ENCODE data around the gene LRCH2. TPM values are rescaled to one million over a fixed set of nuclear protein-coding genes. Genes with fewer than 3 reads are reported as not detected.

Gene LRCH2, protein sequence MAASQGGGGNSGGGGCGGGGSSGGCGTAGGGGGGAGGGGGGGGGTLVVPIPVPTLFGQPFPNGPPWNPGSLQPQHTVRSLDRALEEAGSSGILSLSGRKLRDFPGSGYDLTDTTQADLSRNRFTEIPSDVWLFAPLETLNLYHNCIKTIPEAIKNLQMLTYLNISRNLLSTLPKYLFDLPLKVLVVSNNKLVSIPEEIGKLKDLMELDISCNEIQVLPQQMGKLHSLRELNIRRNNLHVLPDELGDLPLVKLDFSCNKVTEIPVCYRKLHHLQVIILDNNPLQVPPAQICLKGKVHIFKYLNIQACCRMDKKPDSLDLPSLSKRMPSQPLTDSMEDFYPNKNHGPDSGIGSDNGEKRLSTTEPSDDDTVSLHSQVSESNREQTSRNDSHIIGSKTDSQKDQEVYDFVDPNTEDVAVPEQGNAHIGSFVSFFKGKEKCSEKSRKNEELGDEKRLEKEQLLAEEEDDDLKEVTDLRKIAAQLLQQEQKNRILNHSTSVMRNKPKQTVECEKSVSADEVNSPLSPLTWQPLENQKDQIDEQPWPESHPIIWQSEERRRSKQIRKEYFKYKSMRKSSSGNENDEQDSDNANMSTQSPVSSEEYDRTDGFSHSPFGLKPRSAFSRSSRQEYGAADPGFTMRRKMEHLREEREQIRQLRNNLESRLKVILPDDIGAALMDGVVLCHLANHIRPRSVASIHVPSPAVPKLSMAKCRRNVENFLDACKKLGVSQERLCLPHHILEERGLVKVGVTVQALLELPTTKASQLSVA
- 10.5 to 11.6 TPM (median 11.1 TPM) in 3 replicates for total RNA-seq
- long read RNA-seq, full-length matches to known transcripts: 9 of 15 reads
- long read RNA-seq, partial matches to known transcripts: 1 of 15 reads
- long read RNA-seq, other reads (novel, unspliced or antisense): 5 of 15 reads

DNA sequence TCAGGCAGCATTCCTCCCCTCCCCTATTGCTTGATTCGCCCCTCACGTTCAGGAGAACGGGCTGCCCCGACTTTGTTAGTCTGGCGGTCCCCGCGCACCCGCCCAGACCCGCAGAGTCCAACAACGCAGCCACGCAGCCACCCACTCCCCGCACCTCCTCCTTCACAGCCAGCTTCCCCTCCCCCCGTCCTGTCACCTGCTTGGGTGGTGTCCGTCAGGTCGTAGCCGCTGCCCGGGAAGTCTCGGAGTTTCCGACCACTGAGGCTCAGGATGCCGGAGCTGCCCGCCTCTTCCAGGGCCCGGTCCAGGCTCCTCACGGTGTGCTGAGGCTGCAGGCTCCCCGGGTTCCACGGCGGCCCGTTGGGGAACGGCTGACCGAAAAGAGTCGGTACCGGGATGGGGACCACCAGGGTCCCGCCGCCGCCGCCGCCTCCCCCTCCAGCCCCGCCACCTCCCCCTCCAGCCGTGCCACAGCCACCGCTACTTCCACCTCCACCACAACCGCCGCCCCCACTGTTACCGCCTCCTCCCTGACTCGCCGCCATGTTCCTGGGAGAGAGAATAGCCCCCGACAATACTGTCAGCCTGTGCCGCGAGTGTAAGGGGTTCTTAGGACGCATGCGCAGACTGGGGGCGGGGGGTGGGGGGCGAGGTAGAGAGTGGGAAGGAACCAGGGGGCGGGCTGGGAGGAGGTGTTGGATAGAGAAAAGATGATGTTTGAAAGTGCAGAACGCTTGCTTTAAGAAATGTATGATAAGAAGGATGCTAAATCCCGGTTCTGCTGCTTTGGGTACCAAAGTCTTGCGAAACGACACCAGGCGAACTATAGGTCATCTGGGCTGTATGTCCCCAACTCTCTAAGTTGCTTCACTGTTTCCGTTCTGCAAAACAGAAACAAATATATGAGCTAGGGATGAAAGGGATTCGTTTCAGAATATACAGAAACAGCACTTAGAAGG, at the start of gene LRCH2:
Gene LRCH2, minus strand, starts transcription at position 600 of the 959 bp plus-strand sequence. Its CDS starts 55 bp downstream, at position 545.
- peak within 1 kb of the TSS; percentile 93 for H3K27ac Mint-ChIP-seq (ENCODE audit: unreplicated experiment)
- H3K36me3 Mint-ChIP-seq (ENCODE audit: low read depth): no peaks in the 10 kb centered on the region
- H3K9me3 Mint-ChIP-seq (ENCODE audit: low read depth): no peaks in the 10 kb centered on the region
- TF ChIP-seq, protein P1, sequence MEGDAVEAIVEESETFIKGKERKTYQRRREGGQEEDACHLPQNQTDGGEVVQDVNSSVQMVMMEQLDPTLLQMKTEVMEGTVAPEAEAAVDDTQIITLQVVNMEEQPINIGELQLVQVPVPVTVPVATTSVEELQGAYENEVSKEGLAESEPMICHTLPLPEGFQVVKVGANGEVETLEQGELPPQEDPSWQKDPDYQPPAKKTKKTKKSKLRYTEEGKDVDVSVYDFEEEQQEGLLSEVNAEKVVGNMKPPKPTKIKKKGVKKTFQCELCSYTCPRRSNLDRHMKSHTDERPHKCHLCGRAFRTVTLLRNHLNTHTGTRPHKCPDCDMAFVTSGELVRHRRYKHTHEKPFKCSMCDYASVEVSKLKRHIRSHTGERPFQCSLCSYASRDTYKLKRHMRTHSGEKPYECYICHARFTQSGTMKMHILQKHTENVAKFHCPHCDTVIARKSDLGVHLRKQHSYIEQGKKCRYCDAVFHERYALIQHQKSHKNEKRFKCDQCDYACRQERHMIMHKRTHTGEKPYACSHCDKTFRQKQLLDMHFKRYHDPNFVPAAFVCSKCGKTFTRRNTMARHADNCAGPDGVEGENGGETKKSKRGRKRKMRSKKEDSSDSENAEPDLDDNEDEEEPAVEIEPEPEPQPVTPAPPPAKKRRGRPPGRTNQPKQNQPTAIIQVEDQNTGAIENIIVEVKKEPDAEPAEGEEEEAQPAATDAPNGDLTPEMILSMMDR (IDR thresholded peaks at IDR 0.05): no peak
- H3K4me3 Mint-ChIP-seq (ENCODE audit: unreplicated experiment): peak within 1 kb of the TSS; percentile 99
- DNase-seq (ENCODE audit: low spot score): peak; percentile 89
- peaks cover 4% of the 10 kb centered on the region for H3K27me3 Mint-ChIP-seq (ENCODE audit: low read depth)
- H3K4me1 Mint-ChIP-seq (ENCODE audit: low read depth): peaks cover 25% of the 10 kb centered on the region

DNA sequence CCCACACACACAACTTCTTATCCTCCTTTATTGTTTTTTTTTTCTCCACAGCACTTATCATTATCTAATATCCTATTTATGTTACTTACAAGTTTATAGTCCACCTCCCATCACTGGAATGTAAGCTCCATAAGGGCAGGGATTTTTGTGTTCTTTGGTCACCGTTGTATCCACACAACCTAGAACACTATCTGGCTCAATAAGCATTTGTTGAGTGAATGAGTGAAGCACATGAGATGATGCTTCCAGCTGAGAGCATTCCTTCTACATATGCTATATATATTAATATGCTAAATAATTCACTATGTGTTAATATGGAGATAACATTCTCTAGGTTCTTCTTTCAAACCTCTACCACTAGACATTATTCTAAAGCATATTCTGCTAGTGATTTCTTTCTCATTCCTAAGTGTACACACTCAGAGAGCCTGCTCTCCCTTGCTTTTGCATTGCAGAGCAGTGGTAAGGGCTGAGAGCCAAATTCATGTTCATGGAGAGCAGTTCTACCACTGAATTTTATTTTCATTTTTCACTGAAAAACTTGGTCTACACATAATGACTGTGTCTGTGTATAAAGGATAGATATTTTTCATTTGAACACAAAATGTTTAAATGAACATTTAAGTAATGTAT, 35.3 kb upstream of the LRCH2 start:
- no peaks in the 10 kb centered on the region for H3K36me3 Mint-ChIP-seq (ENCODE audit: low read depth)
- H3K27me3 Mint-ChIP-seq (ENCODE audit: low read depth): peaks cover 15% of the 10 kb centered on the region
- no peak overlapping the region for H3K27ac Mint-ChIP-seq (ENCODE audit: unreplicated experiment)
- H3K9me3 Mint-ChIP-seq (ENCODE audit: low read depth): no peaks in the 10 kb centered on the region
- no peaks in the 10 kb centered on the region for H3K4me1 Mint-ChIP-seq (ENCODE audit: low read depth)
- DNase-seq (ENCODE audit: low spot score): no peak
- TF ChIP-seq, protein P1 (IDR thresholded peaks at IDR 0.05): no peak
- no peak overlapping the region for H3K4me3 Mint-ChIP-seq (ENCODE audit: unreplicated experiment)

DNA sequence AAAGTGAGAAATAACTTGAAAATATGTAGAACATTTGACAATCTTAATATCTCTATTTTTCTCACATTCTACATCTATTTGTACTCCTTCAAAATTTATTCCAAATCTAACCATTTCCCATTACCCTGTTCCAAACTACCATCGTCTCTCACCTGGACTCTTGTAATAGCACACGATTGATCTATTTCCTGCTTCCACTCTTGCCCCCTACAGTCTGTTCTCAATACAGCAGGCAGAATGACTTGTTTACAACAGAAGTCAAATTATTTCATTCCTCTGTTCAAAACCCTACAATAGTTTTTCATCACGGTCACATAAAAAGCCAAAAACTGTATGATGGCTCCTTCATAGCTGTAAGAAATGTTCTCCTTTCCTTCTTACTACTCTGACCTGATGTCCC, 34.5 kb upstream of the LRCH2 start:
- no peak overlapping the region for H3K27ac Mint-ChIP-seq (ENCODE audit: unreplicated experiment)

DNA sequence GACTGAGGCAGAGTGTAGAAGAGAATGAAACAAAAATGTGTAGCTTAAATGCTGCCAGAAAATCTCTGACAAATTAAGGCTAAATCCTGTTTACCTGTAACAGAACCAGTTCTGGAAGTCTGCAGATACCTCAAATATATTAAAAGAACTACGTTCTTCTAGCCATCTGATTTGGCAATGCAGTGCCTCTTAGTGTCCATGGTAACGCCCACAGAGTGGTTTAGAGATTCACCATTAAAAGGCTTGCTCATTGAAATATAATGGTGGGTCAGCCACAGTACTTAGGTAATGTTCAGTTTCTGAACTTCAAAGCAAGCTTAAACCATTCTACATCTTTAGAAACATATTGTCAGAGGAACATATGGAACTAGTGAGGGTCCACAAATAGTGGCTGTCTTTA, 32.4 kb upstream of the LRCH2 start:
- Mint-ChIP-seq H3K4me1 (ENCODE audit: low read depth) (no peaks in the 10 kb centered on the region), H3K36me3 (ENCODE audit: low read depth) (no peaks in the 10 kb centered on the region), H3K27me3 (ENCODE audit: low read depth) (peaks cover 17% of the 10 kb centered on the region), H3K9me3 (ENCODE audit: low read depth) (no peaks in the 10 kb centered on the region), H3K4me3 (ENCODE audit: unreplicated experiment) (no peak overlapping the region), H3K27ac (ENCODE audit: unreplicated experiment) (no peak overlapping the region)
- no peak for DNase-seq (ENCODE audit: low spot score)
- TF ChIP-seq, protein P1 (IDR thresholded peaks at IDR 0.05): no peak

More for the DNA sequence above, 34.5 kb upstream of the LRCH2 start:
- no peak for DNase-seq (ENCODE audit: low spot score)
- no peak overlapping the region for H3K4me3 Mint-ChIP-seq (ENCODE audit: unreplicated experiment)
- TF ChIP-seq, protein P1 (IDR thresholded peaks at IDR 0.05): peak; percentile 63
- H3K27me3 Mint-ChIP-seq (ENCODE audit: low read depth): peaks cover 16% of the 10 kb centered on the region
- H3K4me1 Mint-ChIP-seq (ENCODE audit: low read depth): no peaks in the 10 kb centered on the region
- no peaks in the 10 kb centered on the region for H3K36me3 Mint-ChIP-seq (ENCODE audit: low read depth)
- H3K9me3 Mint-ChIP-seq (ENCODE audit: low read depth): no peaks in the 10 kb centered on the region
